CD4-positive, alpha-beta T cell (primary cell): ENCODE measurements around the gene THSD7A. TPM values are rescaled to one million over a fixed set of nuclear protein-coding genes. Genes with fewer than 3 reads are reported as not detected.

Experiments
- ATAC-seq: fragments of 200-7000 bp; cut with Tn5 transposase; one replicate; pipeline ENCODE4 v1.10.0; 2022; ENCODE audit warnings: mild to moderate bottlenecking; ENCODE audit not compliant: poor library complexity
- CTCF ChIA-PET: fragments of 350-600 bp; sonication (Branson Sonifier 250); formaldehyde crosslinking; loops from one replicate; lab custom pipeline; 2021; ENCODE audit warnings: antibody characterized with exemption, inconsistent platforms; lab: Charles Lee
- POLR2A ChIA-PET: fragments of 350-600 bp; sonication (Branson Sonifier 250); formaldehyde crosslinking; loops from one replicate; lab custom pipeline; 2021; ENCODE audit warnings: antibody characterized with exemption, inconsistent platforms; lab: Charles Lee
- DNase-seq, 14 experiments: peaks; one replicate each; pipeline ENCODE4 v3.0.0-alpha.2; 2013 to 2020; ENCODE audit warnings: mixed read lengths in 2 of 14
- H3K27ac ChIP-seq, 2 donors: one replicate each; pipeline versions ENCODE4 v1.5.1 to v1.7.0; 2013; ENCODE audit warnings: low read length in 2 of 2, low read depth in 1 of 2, mild to moderate bottlenecking in 1 of 2
- H3K27me3 ChIP-seq, 2 experiments: 1 replicate in 1 of 2; 2 replicates in 1 of 2; pipeline versions ENCODE4 v1.6.1 to v1.7.0; 2013; ENCODE audit warnings: low read length in 2 of 2, control low read depth in 1 of 2, mild to moderate bottlenecking in 1 of 2, moderate library complexity in 1 of 2; ENCODE audit not compliant: insufficient read depth in 2 of 2, control insufficient read depth in 1 of 2
- H3K36me3 ChIP-seq: one replicate; pipeline ENCODE4 v1.6.1; 2013; ENCODE audit warnings: low read length, control low read depth; ENCODE audit not compliant: insufficient read depth
- H3K4me1 ChIP-seq: one replicate; pipeline ENCODE4 v1.6.1; 2013; ENCODE audit warnings: low read length, control low read depth; ENCODE audit not compliant: insufficient read depth
- H3K4me3 ChIP-seq: one replicate; pipeline ENCODE4 v1.5.1; 2013; ENCODE audit warnings: mild to moderate bottlenecking, low read length, moderate library complexity
- H3K9me3 ChIP-seq, 2 experiments: 1 replicate in 1 of 2; 2 replicates in 1 of 2; pipeline versions ENCODE4 v1.6.1 to v1.7.0; 2013; ENCODE audit warnings: low read length in 2 of 2, mild to moderate bottlenecking in 2 of 2, control low read depth in 1 of 2, moderate library complexity in 1 of 2; ENCODE audit not compliant: control insufficient read depth in 1 of 2, insufficient read depth in 1 of 2
- H3K27ac Mint-ChIP-seq: one replicate; pipeline ENCODE4 v1.8.0; 2020; ENCODE audit warnings: mixed read lengths
- H3K27me3 Mint-ChIP-seq: one replicate; pipeline ENCODE4 v1.8.0; 2021; ENCODE audit warnings: mixed read lengths
- H3K36me3 Mint-ChIP-seq: one replicate; pipeline ENCODE4 v1.8.0; 2021; ENCODE audit warnings: low read depth, mixed read lengths
- H3K4me1 Mint-ChIP-seq: one replicate; pipeline ENCODE4 v1.8.0; 2021; ENCODE audit warnings: low read depth, mixed read lengths
- H3K4me3 Mint-ChIP-seq: one replicate; pipeline ENCODE4 v1.8.0; 2020; ENCODE audit warnings: mild to moderate bottlenecking, mixed read lengths
- H3K9me3 Mint-ChIP-seq: one replicate; pipeline ENCODE4 v1.8.0; 2020; ENCODE audit warnings: mixed read lengths
- intact Hi-C, 2 experiments: fragments of 100-400 bp; cut with DNase I in 1 of 2; cut with micrococcal nuclease in 1 of 2; formaldehyde crosslinking; loops; one replicate each; pipeline versions ENCODE4 v1.15.1 to v1.9.0; 2023 to 2025; cut with DNase I, micrococcal nuclease
- total RNA-seq, 174 experiments: library from RNA in 2 of 174; stranded (reverse) in 2 of 174; gene quantifications; one replicate each; pipeline ENCODE4 v1.2.3 and lab custom pipeline; 2021 to 2026
- TF ChIP-seq, protein P1 (sequence below): fragments of 200-600 bp; IDR thresholded peaks from one replicate; pipeline ENCODE4 v1.8.0; 2022; ENCODE audit warnings: antibody characterized with exemption, mild to moderate bottlenecking

The THSD7A gene
- total RNA-seq, 2 experiments from 2014 or later, result not detected

DNA sequence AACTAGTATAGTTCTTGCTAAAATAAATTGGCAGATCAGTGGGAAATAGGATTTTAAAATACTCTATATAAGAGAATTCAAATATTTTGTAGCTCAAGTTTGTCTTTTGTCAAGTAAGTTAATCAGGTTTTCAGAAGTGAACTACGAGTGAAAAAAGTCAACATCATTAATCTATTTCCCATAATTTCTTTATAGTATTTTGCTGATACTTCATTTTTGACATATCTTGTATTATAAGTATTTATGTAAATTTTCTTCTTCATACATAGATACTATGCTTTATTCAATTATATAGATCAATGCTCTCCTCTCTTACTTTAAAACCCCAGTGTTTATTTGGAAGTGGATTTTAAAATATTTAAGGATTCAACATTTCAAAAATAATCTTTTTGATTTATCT is 360.7 kb downstream of the THSD7A start:
- TF ChIP-seq, protein P1, sequence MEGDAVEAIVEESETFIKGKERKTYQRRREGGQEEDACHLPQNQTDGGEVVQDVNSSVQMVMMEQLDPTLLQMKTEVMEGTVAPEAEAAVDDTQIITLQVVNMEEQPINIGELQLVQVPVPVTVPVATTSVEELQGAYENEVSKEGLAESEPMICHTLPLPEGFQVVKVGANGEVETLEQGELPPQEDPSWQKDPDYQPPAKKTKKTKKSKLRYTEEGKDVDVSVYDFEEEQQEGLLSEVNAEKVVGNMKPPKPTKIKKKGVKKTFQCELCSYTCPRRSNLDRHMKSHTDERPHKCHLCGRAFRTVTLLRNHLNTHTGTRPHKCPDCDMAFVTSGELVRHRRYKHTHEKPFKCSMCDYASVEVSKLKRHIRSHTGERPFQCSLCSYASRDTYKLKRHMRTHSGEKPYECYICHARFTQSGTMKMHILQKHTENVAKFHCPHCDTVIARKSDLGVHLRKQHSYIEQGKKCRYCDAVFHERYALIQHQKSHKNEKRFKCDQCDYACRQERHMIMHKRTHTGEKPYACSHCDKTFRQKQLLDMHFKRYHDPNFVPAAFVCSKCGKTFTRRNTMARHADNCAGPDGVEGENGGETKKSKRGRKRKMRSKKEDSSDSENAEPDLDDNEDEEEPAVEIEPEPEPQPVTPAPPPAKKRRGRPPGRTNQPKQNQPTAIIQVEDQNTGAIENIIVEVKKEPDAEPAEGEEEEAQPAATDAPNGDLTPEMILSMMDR, result no peak
- intact Hi-C loops, result no loop called here
- Histone ChIP-seq H3K4me1 (no peaks in the 10 kb centered on the region), H3K9me3 (no peaks in the 10 kb centered on the region), H3K4me3 (no peak overlapping the region), H3K27me3 (no peaks in the 10 kb centered on the region), H3K36me3 (no peaks in the 10 kb centered on the region), H3K27ac (no peak overlapping the region)
- ATAC-seq, result no peak
- CTCF ChIA-PET, result no interaction called here
- DNase-seq, result no peak
- H3K4me3 Mint-ChIP-seq, result no peak overlapping the region
- H3K9me3 Mint-ChIP-seq, result no peaks in the 10 kb centered on the region
- H3K4me1 Mint-ChIP-seq, result no peaks in the 10 kb centered on the region
- no peaks in the 10 kb centered on the region for H3K27me3 Mint-ChIP-seq
- no peak overlapping the region for H3K27ac Mint-ChIP-seq
- H3K36me3 Mint-ChIP-seq, result no peaks in the 10 kb centered on the region
- POLR2A ChIA-PET, result no interaction called here

DNA sequence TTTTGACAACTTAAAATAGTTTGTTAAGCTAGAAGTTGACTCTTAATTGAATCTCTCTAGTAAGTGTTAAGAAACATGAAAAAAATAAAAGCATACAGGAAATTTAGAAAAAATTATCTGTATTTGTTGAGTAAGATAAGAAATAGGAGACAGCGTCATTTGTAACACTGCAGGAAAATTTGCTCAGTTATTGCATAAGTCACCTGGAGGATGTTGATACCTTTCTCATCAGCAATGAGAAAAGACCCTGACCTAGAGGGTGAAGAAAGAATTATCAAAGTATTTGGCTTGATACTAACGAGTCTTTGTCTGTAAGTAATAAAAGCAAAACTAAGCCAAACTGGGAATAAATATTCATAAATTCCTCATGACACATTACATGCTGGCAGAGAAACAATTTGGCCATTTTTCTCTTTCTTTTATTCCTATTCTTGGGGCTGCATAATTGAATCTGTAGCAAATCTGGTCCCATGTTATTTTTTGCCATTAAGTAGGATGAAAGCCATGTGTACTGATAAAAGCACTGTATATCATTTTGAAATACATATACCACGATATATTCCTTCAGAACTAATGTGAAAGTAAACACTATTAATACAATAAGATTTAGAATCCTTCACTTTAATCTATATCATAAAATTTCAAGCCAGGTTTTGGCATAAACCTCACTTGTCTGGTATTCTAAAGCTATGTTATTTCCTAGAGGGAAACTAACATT is 362.8 kb downstream of the THSD7A start:
- ChIA-PET POLR2A (no interaction called here), CTCF (no interaction called here)
- Mint-ChIP-seq H3K9me3 (no peaks in the 10 kb centered on the region), H3K27ac (no peak overlapping the region), H3K27me3 (no peaks in the 10 kb centered on the region), H3K4me3 (no peak overlapping the region), H3K36me3 (no peaks in the 10 kb centered on the region), H3K4me1 (no peaks in the 10 kb centered on the region)
- H3K4me3 ChIP-seq, result no peak overlapping the region
- H3K27ac ChIP-seq, result no peak overlapping the region
- TF ChIP-seq, protein P1, result no peak
- DNase-seq (no peak), ATAC-seq (no peak)
- no peaks in the 10 kb centered on the region for H3K36me3 ChIP-seq
- intact Hi-C loops, result no loop called here
- H3K4me1 ChIP-seq, result no peaks in the 10 kb centered on the region
- no peaks in the 10 kb centered on the region for H3K27me3 ChIP-seq
- H3K9me3 ChIP-seq, result no peaks in the 10 kb centered on the region

DNA sequence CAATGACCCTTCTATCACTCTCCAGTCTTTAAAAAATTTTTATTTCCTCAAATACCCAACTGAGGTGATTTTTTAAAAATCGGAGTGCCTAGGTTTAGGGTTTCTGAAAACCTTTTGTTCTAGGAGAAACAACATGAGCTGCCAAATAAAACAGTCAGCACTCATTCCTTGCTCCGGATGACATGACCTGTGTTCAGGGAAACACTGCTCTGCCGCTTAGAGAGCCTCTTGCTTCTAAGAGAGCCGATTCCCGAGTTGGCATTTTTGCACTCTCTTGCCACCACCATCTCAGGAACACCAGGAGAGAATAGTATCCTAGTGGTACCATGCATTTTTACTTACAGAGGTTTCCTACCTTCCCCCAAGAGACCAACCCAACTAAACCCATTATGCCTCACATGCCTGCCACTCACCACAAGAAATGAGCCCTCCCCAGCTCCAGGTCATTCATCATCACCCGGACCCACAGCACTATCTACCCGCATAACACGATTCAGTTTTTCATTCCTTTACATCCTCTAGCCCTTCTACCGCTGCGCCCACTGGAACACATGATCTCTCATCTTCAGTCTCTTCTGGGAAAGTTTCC is 365.4 kb downstream of the THSD7A start:
- CTCF ChIA-PET, result no interaction called here
- no peak overlapping the region for H3K27ac Mint-ChIP-seq
- H3K4me1 Mint-ChIP-seq, result no peaks in the 10 kb centered on the region
- no peak overlapping the region for H3K27ac ChIP-seq
- H3K9me3 Mint-ChIP-seq, result no peaks in the 10 kb centered on the region
- no peaks in the 10 kb centered on the region for H3K27me3 ChIP-seq
- no peaks in the 10 kb centered on the region for H3K36me3 ChIP-seq
- ATAC-seq, result no peak
- intact Hi-C loops, result no loop called here
- H3K9me3 ChIP-seq, result no peaks in the 10 kb centered on the region
- H3K36me3 Mint-ChIP-seq, result no peaks in the 10 kb centered on the region
- no peak overlapping the region for H3K4me3 ChIP-seq
- POLR2A ChIA-PET, result no interaction called here
- no peaks in the 10 kb centered on the region for H3K4me1 ChIP-seq
- TF ChIP-seq, protein P1, result no peak
- H3K4me3 Mint-ChIP-seq, result no peak overlapping the region
- DNase-seq, result no peak
- H3K27me3 Mint-ChIP-seq, result no peaks in the 10 kb centered on the region
